Activated CD8-positive, alpha-beta T cell treated with anti-CD3 and anti-CD28 coated beads for 36 hours (primary cell): ENCODE results near the gene PCSK9. TPM values are rescaled to one million over a fixed set of nuclear protein-coding genes. Genes with fewer than 3 reads are reported as not detected.

Source experiments
- ATAC-seq: fragments of 200-7000 bp; cut with Tn5 transposase; one replicate; pipeline ENCODE4 v1.10.0; 2021; ENCODE audit warnings: mild to moderate bottlenecking, moderate library complexity
- CTCF ChIA-PET: fragments of 350-600 bp; sonication (Branson Sonifier 250); formaldehyde crosslinking; loops from one replicate; lab custom pipeline; 2021; ENCODE audit warnings: antibody characterized with exemption; lab: Charles Lee
- POLR2A ChIA-PET: fragments of 350-600 bp; sonication (Branson Sonifier 250); formaldehyde crosslinking; loops from one replicate; lab custom pipeline; 2021; ENCODE audit warnings: antibody characterized with exemption; lab: Charles Lee
- DNase-seq: peaks from one replicate; pipeline ENCODE4 v3.0.0-alpha.2; 2020
- H3K27ac Mint-ChIP-seq: one replicate; pipeline ENCODE4 v1.8.0; 2021; ENCODE audit warnings: mild to moderate bottlenecking, mixed read lengths
- H3K27me3 Mint-ChIP-seq: one replicate; pipeline ENCODE4 v1.8.0; 2021; ENCODE audit warnings: mixed read lengths
- H3K36me3 Mint-ChIP-seq: one replicate; pipeline ENCODE4 v1.8.0; 2021; ENCODE audit warnings: low read depth, mixed read lengths
- H3K4me1 Mint-ChIP-seq: one replicate; pipeline ENCODE4 v1.8.0; 2021; ENCODE audit warnings: low read depth, mixed read lengths
- H3K4me3 Mint-ChIP-seq: one replicate; pipeline ENCODE4 v1.8.0; 2021; ENCODE audit warnings: mild to moderate bottlenecking, moderate library complexity, mixed read lengths
- H3K9me3 Mint-ChIP-seq: one replicate; pipeline ENCODE4 v1.8.0; 2021; ENCODE audit warnings: mixed read lengths
- CTCF ChIP-seq: fragments of 200-600 bp; IDR thresholded peaks from one replicate; pipeline ENCODE4 v1.8.0; 2022; ENCODE audit warnings: antibody characterized with exemption, mild to moderate bottlenecking
- intact Hi-C: fragments of 100-400 bp; cut with micrococcal nuclease; formaldehyde crosslinking; loops from one replicate; pipeline ENCODE4 v1.10.0; 2022
- total RNA-seq, 2 experiments: library from RNA; stranded (reverse); gene quantifications; one replicate each; pipeline ENCODE4 v1.2.3, GENCODE V29; 2021

Gene PCSK9
- total RNA-seq, 2 experiments from 2014 or later = not detected

GRCh38 chr1:55033265-55033614 lies 6.1 kb upstream of the PCSK9 start:
- peaks cover 31% of the 10 kb centered on the region for H3K27me3 Mint-ChIP-seq
- no peaks in the 10 kb centered on the region for H3K9me3 Mint-ChIP-seq
- H3K4me3 Mint-ChIP-seq = no peak overlapping the region
- no peak for TF ChIP-seq CTCF
- no peaks in the 10 kb centered on the region for H3K4me1 Mint-ChIP-seq
- no peak for ATAC-seq
- H3K27ac Mint-ChIP-seq = no peak overlapping the region
- no peak for DNase-seq
- intact Hi-C loops = no loop called here
- H3K36me3 Mint-ChIP-seq = no peaks in the 10 kb centered on the region
- ChIA-PET CTCF (interaction anchor here (1.0 to 1.8 kb wide), 2 partner anchors 11 to 88 kb away, joined by 3 to 6 read pairs; no protein-coding TSS in a partner anchor), POLR2A (no interaction called here)

GRCh38 chr1:55034476-55035133 lies 4.7 kb upstream of the PCSK9 start:
- DNase-seq (no peak), ATAC-seq (no peak)
- intact Hi-C loops = no loop called here
- Mint-ChIP-seq H3K27me3 (peaks cover 42% of the 10 kb centered on the region), H3K27ac (no peak overlapping the region), H3K9me3 (no peaks in the 10 kb centered on the region), H3K4me1 (no peaks in the 10 kb centered on the region), H3K4me3 (no peak overlapping the region), H3K36me3 (no peaks in the 10 kb centered on the region)
- ChIA-PET POLR2A (no interaction called here), CTCF (interaction anchor here (1.8 kb wide), 2 partner anchors 13 to 90 kb away, joined by 5 to 6 read pairs; no protein-coding TSS in a partner anchor)
- no peak for TF ChIP-seq CTCF

- H3K27ac Mint-ChIP-seq = no peak overlapping the region
- peaks cover 51% of the 10 kb centered on the region for H3K27me3 Mint-ChIP-seq
- no peaks in the 10 kb centered on the region for H3K9me3 Mint-ChIP-seq
- H3K36me3 Mint-ChIP-seq = no peaks in the 10 kb centered on the region
- ChIA-PET CTCF (interaction anchor here (1.8 to 2.1 kb wide), 2 partner anchors 14 to 91 kb away, joined by 5 to 7 read pairs; no protein-coding TSS in a partner anchor), POLR2A (no interaction called here)
- H3K4me3 Mint-ChIP-seq = no peak overlapping the region
- ATAC-seq = peak; percentile 27
- DNase-seq = no peak
- H3K4me1 Mint-ChIP-seq = peaks cover 3% of the 10 kb centered on the region
- intact Hi-C loops = no loop called here
- no peak for TF ChIP-seq CTCF
Observed at GRCh38 chr1:55035904-55036303, 3.4 kb upstream of the PCSK9 start.

GRCh38 chr1:55037733-55038551 lies 1.4 kb upstream of the PCSK9 start:
- H3K4me3 Mint-ChIP-seq = no peak overlapping the region
- H3K36me3 Mint-ChIP-seq = no peaks in the 10 kb centered on the region
- POLR2A ChIA-PET = no interaction called here
- no peak overlapping the region for H3K27ac Mint-ChIP-seq
- CTCF ChIA-PET = interaction anchor here (0.7 to 2.6 kb wide), 3 partner anchors 16 to 42 kb away, joined by 3 to 10 read pairs (median 4); no protein-coding TSS in a partner anchor
- peaks cover 3% of the 10 kb centered on the region for H3K4me1 Mint-ChIP-seq
- peaks cover 51% of the 10 kb centered on the region for H3K27me3 Mint-ChIP-seq
- ATAC-seq = no peak
- intact Hi-C loops = no loop called here
- H3K9me3 Mint-ChIP-seq = no peaks in the 10 kb centered on the region
- TF ChIP-seq CTCF = no peak
- no peak for DNase-seq

- no peaks in the 10 kb centered on the region for H3K36me3 Mint-ChIP-seq
- no peak overlapping the region for H3K27ac Mint-ChIP-seq
- ATAC-seq = no peak
- H3K27me3 Mint-ChIP-seq = peaks cover 48% of the 10 kb centered on the region
- POLR2A ChIA-PET = no interaction called here
- TF ChIP-seq CTCF = no peak
- H3K9me3 Mint-ChIP-seq = no peaks in the 10 kb centered on the region
- H3K4me3 Mint-ChIP-seq = no peak overlapping the region
- H3K4me1 Mint-ChIP-seq = peaks cover 3% of the 10 kb centered on the region
- DNase-seq = no peak
- intact Hi-C loops = no loop called here
- CTCF ChIA-PET = interaction anchor here (0.7 to 2.6 kb wide), 3 partner anchors 17 to 42 kb away, joined by 3 to 10 read pairs (median 4); no protein-coding TSS in a partner anchor
Observed at GRCh38 chr1:55038552-55038838, 853 bp upstream of the PCSK9 start.
